ENCODE data around the gene KIFC1. TPM values are rescaled to one million over a fixed set of nuclear protein-coding genes. Genes with fewer than 3 reads are reported as not detected.

The KIFC1 gene
- total and polyA plus RNA-seq, 9 of the 15 experiments (the other 6 are each of a cell fraction or from before 2014, with no cell fraction given), result 1.3 to 95.2 (median 76.9) TPM

DNA sequence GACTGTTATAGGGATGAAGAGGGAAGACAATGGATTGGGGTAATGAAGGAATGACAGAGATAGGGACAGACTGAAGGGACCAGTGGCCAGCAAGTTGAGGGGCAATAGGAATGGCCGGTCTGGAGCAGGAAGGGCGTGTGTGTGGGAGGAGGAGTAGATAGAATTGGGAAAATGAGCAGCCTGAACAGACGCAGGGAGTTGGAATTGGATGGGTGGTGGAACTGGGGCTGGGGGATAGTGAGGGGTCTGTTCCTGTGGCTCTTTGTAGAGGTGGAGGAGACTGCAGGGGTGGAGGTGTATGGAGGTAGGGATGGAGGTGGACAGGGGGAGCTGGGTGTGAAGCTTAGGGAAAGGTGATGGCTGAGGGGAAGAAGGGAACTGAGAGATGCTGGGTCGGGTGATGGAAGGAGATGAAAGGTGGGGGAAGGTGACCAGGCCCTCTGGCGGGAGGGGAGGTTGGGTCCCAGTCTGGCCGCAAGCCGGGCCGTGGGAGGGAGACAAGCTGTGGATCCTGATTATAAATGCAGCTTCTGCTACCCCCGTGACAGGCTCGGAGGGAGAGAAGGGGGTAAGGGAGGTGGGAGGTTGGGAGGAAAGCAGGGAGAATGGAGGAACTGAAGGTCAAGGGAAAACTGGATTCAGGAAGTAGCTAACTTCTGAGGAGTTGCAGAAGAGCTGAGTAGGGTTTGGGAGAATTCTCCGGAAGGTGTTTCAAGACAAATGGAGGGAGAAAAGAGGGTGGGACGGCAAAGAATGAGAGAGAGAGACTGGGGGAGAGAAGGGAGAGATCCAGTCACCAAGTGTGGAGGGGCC lies 33.4 kb downstream of the KIFC1 start (continued):
- TF ChIP-seq, protein P1, sequence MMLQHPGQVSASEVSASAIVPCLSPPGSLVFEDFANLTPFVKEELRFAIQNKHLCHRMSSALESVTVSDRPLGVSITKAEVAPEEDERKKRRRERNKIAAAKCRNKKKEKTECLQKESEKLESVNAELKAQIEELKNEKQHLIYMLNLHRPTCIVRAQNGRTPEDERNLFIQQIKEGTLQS (IDR thresholded peaks at IDR 0.05), result 0 out of 2 replicates have a peak, but pooled peaks have one; percentile 38
- TF ChIP-seq, protein P1 (CRISPR knock-in tag; conservative IDR thresholded peaks at IDR 0.05), result no peak
- TF ChIP-seq GATAD2A (IDR thresholded peaks at IDR 0.05) (peak; percentile 50; the same call in 1 of the 2 replicates), ZNF444 (CRISPR knock-in tag; IDR thresholded peaks at IDR 0.05) (no peak), PML (IDR thresholded peaks at IDR 0.05; ENCODE audit: low read length) (peak; percentile 41; the same call in 1 of the 2 replicates), KDM1A (IDR thresholded peaks at IDR 0.05) (peak; percentile 74 to 75; a peak in 3 of 4 replicates), ZSCAN29 (IDR thresholded peaks at IDR 0.05) (0 out of 2 replicates have a peak, but pooled peaks have one; percentile 45), LEF1 (IDR thresholded peaks at IDR 0.05) (peak; percentile 74), DPF2 (IDR thresholded peaks at IDR 0.05) (peak; percentile 92), BCOR (IDR thresholded peaks at IDR 0.05) (peak; percentile 59; the same call in 1 of the 2 replicates), CSDE1 (IDR thresholded peaks at IDR 0.05) (peak in 1 of 2 experiments; percentile 31; a peak in 1 of 4 replicates), RAD51 (IDR thresholded peaks at IDR 0.05; ENCODE audit: borderline replicate concordance, low read depth) (peak; percentile 43), PTBP1 (IDR thresholded peaks at IDR 0.05; ENCODE audit: low read depth, low read length) (0 out of 2 replicates have a peak, but pooled peaks have one; percentile 18), TAF7 (tag; IDR thresholded peaks at IDR 0.05) (peak; percentile 71), PCBP1 (IDR thresholded peaks at IDR 0.05; ENCODE audit: low read depth, low read length, poor library complexity, severe bottlenecking) (no peak), ZNF551 (CRISPR knock-in tag; IDR thresholded peaks at IDR 0.05) (no peak), ARID2 (IDR thresholded peaks at IDR 0.05) (peak; percentile 58; the same call in 1 of the 2 replicates), MCM7 (IDR thresholded peaks at IDR 0.05) (peak in 1 of 2 experiments; percentile 56; a peak in 1 of 4 replicates), CBFA2T2 (conservative IDR thresholded peaks at IDR 0.05) (peak; percentile 77)
- TF ChIP-seq, protein P2, sequence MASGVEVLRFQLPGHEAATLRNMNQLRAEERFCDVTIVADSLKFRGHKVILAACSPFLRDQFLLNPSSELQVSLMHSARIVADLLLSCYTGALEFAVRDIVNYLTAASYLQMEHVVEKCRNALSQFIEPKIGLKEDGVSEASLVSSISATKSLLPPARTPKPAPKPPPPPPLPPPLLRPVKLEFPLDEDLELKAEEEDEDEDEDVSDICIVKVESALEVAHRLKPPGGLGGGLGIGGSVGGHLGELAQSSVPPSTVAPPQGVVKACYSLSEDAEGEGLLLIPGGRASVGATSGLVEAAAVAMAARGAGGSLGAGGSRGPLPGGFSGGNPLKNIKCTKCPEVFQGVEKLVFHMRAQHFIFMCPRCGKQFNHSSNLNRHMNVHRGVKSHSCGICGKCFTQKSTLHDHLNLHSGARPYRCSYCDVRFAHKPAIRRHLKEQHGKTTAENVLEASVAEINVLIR (CRISPR knock-in tag; IDR thresholded peaks at IDR 0.05), result no peak
- TF ChIP-seq, protein P3, sequence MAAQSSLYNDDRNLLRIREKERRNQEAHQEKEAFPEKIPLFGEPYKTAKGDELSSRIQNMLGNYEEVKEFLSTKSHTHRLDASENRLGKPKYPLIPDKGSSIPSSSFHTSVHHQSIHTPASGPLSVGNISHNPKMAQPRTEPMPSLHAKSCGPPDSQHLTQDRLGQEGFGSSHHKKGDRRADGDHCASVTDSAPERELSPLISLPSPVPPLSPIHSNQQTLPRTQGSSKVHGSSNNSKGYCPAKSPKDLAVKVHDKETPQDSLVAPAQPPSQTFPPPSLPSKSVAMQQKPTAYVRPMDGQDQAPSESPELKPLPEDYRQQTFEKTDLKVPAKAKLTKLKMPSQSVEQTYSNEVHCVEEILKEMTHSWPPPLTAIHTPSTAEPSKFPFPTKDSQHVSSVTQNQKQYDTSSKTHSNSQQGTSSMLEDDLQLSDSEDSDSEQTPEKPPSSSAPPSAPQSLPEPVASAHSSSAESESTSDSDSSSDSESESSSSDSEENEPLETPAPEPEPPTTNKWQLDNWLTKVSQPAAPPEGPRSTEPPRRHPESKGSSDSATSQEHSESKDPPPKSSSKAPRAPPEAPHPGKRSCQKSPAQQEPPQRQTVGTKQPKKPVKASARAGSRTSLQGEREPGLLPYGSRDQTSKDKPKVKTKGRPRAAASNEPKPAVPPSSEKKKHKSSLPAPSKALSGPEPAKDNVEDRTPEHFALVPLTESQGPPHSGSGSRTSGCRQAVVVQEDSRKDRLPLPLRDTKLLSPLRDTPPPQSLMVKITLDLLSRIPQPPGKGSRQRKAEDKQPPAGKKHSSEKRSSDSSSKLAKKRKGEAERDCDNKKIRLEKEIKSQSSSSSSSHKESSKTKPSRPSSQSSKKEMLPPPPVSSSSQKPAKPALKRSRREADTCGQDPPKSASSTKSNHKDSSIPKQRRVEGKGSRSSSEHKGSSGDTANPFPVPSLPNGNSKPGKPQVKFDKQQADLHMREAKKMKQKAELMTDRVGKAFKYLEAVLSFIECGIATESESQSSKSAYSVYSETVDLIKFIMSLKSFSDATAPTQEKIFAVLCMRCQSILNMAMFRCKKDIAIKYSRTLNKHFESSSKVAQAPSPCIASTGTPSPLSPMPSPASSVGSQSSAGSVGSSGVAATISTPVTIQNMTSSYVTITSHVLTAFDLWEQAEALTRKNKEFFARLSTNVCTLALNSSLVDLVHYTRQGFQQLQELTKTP (IDR thresholded peaks at IDR 0.05; ENCODE audit: low read depth in 1 of 2, partially characterized antibody in 2 of 2), result peak; percentile 67 to 82
- TF ChIP-seq, protein P4, sequence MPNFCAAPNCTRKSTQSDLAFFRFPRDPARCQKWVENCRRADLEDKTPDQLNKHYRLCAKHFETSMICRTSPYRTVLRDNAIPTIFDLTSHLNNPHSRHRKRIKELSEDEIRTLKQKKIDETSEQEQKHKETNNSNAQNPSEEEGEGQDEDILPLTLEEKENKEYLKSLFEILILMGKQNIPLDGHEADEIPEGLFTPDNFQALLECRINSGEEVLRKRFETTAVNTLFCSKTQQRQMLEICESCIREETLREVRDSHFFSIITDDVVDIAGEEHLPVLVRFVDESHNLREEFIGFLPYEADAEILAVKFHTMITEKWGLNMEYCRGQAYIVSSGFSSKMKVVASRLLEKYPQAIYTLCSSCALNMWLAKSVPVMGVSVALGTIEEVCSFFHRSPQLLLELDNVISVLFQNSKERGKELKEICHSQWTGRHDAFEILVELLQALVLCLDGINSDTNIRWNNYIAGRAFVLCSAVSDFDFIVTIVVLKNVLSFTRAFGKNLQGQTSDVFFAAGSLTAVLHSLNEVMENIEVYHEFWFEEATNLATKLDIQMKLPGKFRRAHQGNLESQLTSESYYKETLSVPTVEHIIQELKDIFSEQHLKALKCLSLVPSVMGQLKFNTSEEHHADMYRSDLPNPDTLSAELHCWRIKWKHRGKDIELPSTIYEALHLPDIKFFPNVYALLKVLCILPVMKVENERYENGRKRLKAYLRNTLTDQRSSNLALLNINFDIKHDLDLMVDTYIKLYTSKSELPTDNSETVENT (CRISPR knock-in tag; IDR thresholded peaks at IDR 0.05), result peak; percentile 38; the same call in 1 of the 2 replicates
